Lower leg skin (tissue), 3 donors: Measurements from ENCODE around the gene OSBP2.

ENCODE experiments used
- POLR2A ChIP-seq, 2 donors: fragments of 450-650 bp; IDR thresholded peaks; one replicate each; pipeline ENCODE4 v1.6.1; 2016 to 2017; ENCODE audit warnings: antibody characterized with exemption in 2 of 2, mild to moderate bottlenecking in 1 of 2, moderate library complexity in 1 of 2
- TF ChIP-seq, protein P1 (sequence below), 3 donors: fragments of 450-650 bp; IDR thresholded peaks; one replicate each; pipeline ENCODE4 v1.5.1; 2016; ENCODE audit warnings: antibody characterized with exemption in 3 of 3, mild to moderate bottlenecking in 3 of 3, moderate library complexity in 2 of 3

DNA sequence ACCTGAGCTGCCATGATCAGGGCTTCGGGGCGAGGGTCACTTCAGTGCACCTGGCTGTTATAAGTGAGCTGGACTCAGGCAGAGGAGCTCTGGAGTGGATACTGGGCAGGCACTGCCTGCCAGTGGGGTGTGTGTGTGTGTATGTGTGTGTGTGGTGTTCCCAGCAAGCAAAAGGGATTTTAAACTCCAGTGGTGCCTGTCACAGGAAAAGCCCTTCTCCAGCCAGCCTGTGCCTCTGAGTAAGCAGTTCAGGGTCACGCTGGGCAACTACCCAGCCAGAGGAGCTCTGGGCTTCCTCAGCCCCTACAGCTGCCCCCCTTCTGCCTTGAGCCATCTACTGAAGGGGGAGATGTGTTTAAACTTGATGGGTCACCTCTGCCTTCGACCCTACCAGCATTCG, 109.0 kb downstream of the OSBP2 start:
- TF ChIP-seq, protein P1, sequence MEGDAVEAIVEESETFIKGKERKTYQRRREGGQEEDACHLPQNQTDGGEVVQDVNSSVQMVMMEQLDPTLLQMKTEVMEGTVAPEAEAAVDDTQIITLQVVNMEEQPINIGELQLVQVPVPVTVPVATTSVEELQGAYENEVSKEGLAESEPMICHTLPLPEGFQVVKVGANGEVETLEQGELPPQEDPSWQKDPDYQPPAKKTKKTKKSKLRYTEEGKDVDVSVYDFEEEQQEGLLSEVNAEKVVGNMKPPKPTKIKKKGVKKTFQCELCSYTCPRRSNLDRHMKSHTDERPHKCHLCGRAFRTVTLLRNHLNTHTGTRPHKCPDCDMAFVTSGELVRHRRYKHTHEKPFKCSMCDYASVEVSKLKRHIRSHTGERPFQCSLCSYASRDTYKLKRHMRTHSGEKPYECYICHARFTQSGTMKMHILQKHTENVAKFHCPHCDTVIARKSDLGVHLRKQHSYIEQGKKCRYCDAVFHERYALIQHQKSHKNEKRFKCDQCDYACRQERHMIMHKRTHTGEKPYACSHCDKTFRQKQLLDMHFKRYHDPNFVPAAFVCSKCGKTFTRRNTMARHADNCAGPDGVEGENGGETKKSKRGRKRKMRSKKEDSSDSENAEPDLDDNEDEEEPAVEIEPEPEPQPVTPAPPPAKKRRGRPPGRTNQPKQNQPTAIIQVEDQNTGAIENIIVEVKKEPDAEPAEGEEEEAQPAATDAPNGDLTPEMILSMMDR (IDR thresholded peaks at IDR 0.05): no peak
- no peak for TF ChIP-seq POLR2A (IDR thresholded peaks at IDR 0.05)
